Right forelimb (tissue), 1 donor: ENCODE results near the gene RPA3.

Experiments
- DNase-seq: peaks from one replicate; pipeline ENCODE4 v3.0.0-alpha.2; 2018

RPA3 gene

DNA sequence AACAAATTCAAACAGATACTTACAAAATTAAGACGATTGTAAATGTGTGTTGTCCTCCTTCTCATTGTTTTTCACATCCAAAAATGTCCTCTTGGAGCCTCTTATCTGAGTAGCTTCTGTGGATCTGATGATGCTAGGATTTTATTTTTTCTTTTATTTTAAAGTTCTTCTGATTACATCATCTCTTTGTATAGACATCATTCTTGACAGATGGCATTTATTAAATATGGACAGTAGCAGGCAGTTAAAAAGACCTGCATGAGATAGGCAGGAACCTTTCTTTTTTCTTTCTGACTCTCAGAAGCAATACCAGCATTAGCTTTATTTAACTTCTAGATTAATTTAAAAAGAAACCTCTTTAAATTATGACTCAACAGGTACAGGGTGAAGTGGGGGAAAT, at the start of gene RPA3:
RPA3 (minus strand) TSS at position 116 of the 400 bp plus-strand sequence. CDS start 78,189 bp downstream, outside the sequence.
- DNase-seq, result no peak

DNA sequence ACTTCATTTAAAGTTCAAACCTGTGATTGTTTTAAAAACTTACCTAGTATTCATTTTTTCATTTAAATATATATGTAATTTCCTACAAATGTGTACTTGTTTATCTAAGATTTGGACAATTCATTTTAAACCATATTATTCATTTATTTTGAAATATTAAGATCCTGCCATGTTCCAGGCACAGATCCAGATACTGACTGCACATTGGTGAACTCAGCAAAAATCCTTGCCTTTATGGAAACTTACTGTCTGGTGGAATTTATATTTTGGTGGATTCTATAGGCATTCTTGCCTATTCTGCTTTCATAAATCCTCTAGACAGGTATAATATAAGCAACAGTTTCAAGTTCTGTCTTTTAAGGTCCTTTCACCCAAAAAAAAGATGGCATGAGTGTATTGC, 48.3 kb upstream of the RPA3 start:
- DNase-seq, result no peak

DNA sequence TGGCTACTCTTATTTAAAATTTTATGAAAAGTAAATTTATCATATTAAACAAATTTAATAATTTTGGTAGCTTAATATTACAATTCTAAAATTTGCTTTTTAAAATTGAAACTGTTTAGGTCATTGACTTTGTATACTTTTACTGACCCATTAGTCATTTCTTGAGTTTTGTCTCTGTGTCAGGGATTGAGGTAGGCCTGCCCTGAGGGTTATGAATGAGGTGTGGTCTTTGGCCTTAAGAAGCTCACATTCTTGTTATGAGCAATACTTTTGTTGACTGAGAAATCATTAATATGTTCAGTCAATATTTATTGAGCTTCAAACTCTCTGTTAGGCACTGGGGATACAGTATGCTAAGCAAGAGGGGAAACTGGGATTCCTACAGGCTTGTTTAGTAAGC, 47.0 kb upstream of the RPA3 start:
- DNase-seq, result no peak

DNA sequence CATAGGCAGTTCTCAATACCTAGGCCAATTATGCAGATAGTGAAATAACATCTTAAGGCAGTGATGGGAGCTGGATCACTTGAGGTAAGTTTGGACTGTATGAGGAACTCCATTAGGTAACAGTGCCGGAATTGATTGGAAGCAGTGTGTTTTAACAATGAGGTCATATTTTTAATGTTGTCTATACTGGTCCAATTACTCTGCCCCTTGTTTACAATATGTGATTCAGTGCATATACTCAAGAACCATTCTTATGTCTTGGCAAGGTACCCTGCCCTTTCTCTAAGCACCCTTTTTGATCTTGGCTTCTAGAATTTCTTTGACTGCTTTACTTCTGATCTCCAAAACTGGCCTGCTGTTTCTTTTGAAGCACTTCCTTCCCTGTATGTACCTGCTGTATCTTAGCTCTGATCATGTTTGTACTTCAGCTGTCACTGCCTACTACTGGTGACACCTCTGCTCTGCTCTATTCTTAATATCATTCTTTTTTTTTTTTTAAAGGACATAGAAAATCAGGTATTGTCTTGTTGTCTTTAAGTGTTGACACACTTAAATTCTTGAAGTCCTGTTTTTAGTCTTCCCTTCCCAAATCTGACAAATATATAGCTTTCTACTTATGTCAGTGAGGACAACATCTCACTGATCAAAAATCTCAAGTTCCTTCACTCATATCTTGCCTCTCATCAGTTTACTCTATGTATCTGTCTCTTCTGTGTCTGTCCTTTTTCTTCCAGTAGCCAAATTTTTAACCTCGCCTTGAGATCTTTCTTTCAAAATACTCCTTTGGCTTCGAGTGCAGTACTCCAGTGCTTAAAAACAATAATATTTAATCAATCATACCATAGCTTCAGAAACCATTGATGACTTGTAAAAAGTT, 46.4 kb upstream of the RPA3 start:
- no peak for DNase-seq

DNA sequence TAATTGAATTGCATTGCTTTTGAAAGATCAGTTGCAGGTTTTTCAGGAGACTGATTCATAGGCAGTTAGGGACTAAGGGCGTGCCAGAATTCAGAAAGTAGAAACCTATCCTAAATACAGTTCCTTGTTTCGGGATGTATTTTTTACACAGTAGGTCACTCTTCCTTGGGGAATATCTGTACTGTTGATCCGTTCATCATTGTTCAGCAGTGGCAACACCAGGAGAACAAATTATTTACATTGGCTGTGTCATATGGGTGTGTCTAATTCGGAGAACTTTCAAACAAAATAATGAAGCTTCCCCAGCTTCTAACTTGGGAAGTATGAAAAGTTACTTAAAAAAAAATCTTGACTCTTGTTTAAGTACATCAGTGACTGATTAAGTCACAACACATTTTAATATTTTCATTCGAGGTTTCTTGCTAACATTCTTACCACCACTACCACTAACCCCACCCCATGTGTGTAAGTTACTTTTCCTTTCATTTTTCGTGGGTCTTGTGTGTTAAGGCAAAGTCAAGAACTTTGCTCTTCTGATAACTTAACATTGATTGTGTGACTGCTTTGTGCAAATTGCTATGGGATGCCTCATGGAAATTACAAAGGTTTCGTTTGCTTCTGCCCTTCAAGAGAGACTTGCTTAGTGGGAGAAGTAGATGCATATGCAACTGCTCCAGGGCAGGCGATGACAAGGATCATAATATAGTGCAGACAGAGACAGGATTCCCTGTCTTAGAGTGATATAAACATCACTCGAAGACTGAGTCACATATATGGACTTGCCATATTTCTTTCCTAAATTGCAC, 43.8 kb upstream of the RPA3 start:
- no peak for DNase-seq

DNA sequence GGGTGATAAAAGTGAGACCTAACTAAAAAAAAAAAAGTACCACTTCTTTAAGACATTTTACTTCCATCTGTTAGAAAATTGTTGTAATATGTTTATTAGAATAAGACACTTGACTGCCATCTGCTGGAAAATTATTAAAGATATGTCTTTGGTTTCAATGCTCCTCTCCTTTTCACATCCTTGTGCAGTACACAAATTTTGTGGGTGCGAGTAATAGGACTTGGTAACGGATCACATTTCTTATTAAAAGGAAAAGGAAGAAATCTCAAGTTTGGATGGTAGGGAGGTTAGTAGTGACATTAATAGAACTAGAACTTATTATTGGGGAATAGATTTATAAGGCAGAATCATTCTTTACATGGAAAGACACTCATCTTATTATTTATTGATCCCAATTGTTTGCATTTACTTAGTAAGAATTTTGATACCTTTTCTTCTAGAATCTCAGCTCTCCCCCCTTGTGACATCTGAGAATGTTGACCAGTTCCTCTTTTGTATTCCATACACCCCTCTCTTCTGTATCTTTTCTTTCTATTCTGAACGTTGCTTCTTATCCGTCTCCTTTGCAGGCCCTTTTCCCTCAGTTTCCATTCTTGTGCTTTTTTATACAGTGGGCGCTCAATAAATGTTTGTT, 43.0 kb upstream of the RPA3 start:
- DNase-seq, result no peak

DNA sequence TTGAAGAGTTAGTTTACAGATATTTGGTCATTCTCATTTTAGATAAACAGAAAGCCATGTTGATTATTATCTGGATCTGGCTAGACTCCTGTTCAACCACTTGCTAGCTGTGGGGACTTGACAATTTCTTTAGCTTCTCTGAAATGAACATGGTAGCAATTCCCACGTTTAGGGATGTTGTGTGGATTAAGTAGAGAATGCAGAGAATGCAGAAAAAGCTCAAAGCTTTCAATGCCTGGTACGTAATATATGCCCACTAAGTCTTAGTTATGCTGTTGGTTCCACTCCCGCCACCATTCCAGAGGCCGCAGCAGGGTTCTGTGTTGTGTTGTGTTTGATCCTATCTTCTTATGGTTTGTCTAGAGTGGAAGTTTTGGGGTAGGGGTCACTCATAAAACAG, 39.2 kb upstream of the RPA3 start:
- no peak for DNase-seq

DNA sequence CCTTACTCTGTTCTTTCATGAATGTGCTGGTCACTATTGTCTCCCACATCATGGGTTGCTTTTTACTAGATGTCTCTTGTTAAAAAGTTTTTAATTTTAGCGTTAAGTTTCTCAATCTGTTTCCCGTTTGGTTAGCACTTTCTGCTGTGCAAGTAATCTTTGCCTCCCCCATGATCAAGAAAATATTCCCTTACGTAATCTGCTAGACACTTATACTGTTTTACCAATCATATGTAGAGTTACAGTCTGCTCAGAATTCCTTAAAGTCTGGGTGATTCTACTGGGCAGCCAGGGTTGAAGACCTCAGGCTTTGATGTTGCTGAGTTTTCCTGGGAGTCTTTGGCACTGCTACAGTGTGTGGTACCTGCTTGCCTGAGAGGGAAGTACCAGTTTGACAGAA, 38.2 kb upstream of the RPA3 start:
- DNase-seq, result no peak

DNA sequence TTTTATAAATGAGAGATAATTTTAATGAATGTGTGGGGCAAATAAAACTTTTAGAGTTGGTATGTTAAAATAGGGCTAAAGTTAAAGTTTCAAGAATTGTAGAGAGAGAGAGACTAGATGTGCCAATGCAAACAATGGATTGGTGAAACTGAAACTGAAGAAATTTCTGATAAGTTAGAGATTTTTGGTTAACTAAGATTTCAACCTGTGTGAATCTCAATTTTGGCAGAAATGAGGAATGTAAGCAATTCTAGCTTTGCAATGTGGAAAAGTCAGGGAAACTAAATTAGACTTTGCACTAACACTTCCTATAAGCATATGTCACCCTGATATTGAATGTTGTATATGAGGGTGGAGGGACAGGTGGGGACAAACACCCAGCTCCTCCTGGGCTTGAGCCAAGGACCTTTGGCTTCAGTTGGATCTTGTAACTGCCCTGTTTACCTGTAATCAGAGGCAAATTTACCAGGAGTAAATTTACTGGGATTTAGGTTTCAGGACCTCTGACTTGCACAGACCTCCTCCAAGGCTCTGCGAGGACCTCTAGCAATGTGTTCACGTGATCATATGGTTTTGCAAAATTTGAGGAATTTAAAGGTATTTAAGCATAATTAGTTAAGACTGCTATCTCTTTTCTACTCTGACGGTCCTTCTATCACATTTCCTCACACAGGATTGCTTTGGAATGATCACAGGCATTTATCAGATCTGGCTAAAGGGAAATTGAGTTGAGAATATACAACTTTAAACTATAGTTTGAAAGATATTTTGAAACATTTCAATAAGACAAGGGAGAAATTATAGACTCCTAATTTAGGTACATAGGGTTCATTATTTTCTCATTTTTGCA, 33.1 kb upstream of the RPA3 start:
- DNase-seq, result no peak

DNA sequence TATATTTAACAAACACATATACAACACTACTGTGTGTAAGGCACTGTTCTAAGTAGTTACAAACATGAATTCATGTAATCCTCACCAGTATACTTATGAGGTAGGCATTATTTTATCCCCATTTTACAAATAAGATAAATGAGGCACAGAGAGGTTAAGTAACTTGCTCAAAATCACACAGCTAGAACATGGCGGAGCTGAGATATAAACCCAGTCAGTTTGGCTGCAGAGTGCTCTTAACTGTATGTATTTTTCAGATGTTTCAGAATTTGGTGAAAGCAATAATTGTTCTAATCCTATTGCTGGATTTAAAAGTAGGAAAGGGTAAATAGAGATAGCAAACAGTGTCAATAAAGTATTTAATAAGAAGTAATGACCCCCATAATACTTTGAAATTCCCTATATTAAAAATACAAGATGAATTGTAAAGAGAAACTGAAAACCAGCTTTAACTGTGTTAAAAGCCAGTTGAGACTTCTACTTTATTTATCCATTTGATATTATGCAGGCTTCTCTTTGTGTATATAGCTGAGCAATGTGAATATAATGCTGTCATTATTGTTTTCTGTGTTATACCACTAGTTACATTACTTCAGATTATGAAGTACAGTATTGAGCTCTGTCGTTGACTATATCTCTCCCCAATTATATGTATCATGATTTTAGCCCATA, 32.3 kb upstream of the RPA3 start:
- DNase-seq, result no peak

DNA sequence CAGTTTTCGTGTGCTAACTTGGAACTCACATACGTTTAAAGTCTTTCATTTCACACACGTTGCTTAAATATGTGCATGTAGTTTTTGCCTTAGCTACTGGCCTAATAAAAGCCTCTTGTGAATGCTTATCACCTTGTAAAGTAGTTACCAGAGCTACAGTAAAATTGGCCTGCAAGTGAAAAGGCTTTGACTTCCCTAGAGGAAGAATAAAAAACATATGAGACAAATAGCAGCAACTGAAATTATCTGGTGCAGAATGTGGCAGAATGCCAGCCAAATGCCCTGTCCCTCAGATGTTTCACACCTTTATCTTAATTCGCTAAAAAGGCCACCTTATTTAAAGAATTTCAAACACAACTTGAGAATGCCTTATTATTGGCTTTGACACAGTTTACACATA, 28.1 kb upstream of the RPA3 start:
- DNase-seq, result no peak

DNA sequence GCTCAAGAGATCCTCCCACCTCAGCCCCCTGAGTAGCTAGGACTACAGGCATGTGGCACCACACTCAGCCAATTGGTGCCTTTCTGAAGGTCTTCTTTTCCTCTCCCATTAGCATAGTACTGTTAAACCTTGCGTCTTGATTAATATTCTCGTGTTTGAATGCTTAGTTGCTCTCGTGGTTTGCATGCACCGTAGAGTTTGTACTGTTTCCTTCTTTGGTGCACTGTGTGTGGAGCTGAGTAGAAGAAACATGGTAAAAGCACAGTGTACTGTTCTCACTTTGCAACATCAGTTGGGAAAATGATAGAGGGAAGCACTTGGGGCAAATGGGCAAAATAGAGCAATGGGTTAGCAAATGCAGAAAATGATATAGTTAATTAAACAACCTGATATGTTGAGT, 27.6 kb upstream of the RPA3 start:
- DNase-seq, result no peak

DNA sequence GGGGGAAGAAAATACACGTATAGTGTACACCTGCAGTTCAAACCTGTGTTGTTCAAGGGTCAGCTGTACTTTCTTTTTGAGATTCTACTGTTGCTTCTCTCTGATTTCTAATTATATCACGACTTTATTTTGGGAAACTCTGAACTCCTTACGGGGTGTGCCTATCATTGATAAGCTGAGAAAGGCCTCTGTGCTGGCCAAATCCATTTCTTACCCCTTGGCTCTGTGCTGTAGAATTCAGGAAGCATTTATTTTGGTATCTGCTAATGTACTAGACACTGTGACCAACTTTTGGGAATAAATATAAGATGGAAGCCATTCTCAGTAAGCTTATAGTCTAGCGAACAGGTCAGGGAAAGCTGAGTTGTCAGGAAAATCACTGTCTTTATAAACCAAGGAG, 26.9 kb upstream of the RPA3 start:
- no peak for DNase-seq

DNA sequence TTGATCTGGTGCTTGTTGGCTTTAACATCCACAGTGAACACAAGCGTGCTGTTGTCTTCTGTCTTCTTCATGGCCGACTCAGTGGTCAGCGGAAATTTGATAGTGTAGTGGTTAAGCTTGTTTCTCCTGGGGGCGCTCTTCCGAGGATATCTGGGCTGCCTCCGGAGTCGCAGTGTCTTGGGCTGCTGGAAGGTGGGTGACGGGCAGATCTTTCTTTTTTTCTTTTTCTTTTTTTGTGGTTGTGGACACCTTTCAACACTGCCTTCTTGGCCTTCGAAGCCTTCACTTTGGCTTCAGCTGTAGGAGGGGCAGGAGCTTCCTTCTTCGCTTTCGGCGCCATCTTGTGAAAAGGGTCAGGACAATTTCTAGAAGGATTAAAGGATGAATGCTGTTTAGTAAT, 23.8 kb upstream of the RPA3 start:
- DNase-seq, result no peak

DNA sequence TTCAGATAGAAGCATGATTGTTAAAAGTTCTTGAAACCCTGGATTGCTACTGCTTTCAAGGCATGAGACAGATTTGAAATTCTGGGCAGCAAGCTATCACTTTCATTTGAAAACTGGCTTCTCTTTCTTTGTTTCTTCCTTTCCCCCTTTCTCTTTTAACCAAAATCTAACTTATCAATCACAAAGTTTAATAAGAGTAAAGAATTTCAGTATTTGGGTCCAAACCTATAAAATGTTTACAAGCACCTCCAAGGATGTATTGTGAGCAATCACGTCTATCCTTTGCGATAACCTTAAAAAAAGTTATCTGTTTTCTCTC, 21.6 kb upstream of the RPA3 start:
- no peak for DNase-seq

DNA sequence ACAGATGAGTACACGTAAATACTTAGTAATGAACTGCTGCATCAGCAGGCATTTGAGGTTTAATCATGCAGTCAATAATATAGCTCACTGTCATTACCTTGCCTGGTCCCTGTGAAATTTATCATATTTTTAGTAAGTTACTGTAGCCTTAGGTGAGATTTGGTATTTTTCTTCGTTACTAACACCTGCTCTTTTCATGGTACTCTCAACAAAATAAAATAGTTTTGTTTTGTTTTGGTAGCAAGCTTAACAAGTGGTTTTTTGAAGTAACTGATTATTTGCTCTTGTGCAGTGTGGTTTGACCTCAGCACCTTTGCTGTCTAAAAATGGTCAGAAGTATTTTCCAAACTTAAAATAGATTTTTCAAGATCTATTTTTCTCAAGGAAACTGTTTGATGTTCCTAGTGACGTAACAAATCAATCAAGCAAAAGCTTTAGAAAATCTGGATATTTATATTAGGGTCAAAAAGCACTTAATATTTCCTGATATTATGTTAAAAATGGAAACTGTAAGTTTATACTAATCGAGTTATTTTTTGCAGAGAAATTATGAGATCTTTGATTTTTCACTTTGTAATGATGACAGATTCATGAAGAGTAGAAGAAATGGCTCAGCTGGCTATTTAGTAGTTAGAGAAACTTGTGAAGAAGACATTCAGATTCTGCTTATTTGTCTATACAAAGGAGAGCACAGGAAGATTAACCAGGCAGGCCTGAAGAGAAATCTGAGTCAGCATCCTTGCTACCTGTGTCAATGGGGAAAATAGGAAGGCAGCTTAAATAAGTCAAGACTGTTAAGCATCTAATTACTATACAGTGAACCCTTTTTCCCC, 21.0 kb upstream of the RPA3 start:
- no peak for DNase-seq

DNA sequence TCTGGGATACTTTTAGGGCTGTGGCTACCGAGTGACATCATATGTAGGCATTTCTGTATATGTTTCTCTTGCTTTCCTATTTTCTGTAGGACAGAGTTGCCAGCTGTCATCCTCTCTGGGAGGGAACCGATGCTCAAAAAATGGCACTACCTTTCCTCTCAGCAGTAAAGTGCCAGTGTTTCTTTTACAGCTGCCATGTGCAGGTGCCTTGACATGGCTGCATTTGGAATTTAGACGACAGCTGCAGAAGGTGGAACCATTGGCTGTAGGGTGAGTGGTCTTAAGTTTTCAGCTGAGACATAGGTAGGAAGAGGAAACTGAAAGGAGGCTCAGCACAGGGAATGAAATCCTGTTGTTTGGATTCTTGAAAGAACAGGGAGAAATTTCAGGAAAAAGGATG, 20.2 kb upstream of the RPA3 start:
- DNase-seq, result no peak

DNA sequence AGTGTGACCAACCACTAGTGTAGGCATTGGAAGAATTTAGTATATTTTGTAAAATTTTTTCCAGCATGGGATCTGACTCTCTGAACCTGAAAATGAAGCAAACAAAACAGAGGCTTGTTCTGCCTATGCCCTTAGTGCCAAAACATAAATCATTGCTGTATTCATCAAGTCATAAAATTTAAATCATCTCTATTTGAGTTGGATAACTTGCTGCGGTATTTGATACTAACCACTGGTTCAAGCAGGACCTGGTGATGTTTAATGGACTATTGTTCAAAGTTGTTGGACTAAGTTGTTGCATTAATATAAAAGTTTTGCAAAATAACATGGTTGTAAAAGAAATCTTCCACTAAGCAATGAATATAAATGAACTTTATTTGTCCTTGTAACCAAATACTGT, 19.8 kb upstream of the RPA3 start:
- no peak for DNase-seq

DNA sequence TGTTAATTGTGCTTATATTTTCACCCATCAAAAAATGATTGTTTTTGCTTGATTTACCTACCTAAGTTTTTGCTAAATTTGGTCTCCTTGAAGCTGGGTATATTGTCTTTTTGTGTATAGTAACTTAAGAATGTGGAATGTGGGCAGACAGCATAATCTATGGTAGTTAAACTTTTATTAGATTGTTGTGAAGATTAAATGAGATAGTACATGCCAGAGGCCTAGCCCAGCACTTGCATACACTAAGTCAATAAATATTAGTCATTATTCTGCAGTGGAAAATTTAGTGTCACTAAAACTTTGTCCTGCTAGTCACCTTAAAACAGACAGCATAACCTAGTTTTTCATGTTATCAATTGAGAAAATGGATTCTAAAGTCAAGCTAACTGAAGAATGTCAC, 19.3 kb upstream of the RPA3 start:
- no peak for DNase-seq

DNA sequence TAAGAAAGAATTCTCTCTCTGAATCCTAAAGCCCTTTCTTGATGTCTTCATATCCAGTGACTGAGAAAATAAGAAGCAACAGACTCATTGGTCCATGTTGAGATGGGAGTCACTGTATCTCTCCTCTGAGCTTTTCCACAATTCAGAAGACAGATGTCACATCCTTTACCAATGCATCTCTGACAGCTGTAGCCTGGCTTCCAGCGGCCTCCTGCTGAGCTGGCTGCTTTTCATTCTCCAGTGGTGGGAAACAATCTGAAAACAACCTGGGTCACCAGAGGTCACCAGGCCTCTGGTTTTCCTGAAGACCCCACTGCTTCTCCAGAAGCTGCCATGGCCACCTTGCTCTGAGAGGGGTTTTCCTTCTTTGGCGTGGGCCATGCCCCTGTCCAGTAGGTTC, 18.3 kb upstream of the RPA3 start:
- no peak for DNase-seq

DNA sequence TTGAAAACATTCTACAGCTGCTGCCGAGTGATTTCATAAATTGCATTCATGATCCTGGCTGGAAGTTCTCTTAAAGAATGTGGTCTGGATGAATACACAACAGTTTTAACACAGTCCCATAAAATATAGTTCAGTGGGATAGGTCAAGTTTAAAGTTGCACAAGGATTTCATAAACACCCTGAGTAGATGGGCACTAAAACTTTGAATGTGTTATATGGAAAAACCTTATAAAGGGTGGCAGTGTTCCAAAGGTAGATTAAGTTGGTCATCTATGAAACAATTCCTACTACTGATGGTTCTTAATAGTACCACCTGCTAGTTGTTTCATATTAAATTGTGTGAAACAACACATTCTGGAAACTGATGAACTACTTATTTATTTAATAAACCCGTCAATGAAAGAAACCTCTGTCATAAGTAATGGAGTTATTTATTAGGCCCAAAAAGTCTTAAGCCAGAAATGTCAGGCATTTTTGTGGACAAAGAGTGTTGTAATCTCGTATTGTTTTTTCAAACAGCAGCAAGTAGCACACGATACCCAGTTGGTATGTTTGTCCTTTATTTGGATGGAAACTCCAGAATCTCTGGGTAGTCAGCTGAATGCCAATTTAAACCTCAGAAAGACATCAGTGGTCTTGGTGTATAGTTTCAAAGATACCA, 14.3 kb upstream of the RPA3 start:
- no peak for DNase-seq
